Fibroblast of the aortic adventitia (primary cell): ENCODE data around the gene PSMG1. TPM values are rescaled to one million over a fixed set of nuclear protein-coding genes. Genes with fewer than 3 reads are reported as not detected.

Source experiments
- DNase-seq: peaks from one replicate; pipeline ENCODE4 v3.0.0-alpha.2; 2010; ENCODE audit warnings: low read depth
- H3K4me3 ChIP-seq: 2 replicates; pipeline ENCODE4 v1.5.1; 2011; ENCODE audit warnings: low read depth, mild to moderate bottlenecking, control low read depth, low read length, moderate library complexity
- CTCF ChIP-seq: IDR thresholded peaks from 2 replicates; pipeline ENCODE4 v1.5.1; 2011; ENCODE audit warnings: mild to moderate bottlenecking, low read length, control low read depth, inconsistent platforms; ENCODE audit not compliant: insufficient read depth
- total RNA-seq: library from RNA; depleted of rRNA; stranded (reverse); fragments of >200 nt; gene quantifications from 2 replicates; pipeline ENCODE4 v1.2.3, GENCODE V29; 2012; ENCODE audit warnings: low replicate concordance

The PSMG1 gene
- total RNA-seq, 1 donor, result 91.1 TPM

GRCh38 chr21:39127506-39127905, 55.7 kb downstream of the PSMG1 start:
- TF ChIP-seq CTCF, result no peak
- DNase-seq, result no peak
- no peak overlapping the region for H3K4me3 ChIP-seq

GRCh38 chr21:39126486-39126806, 56.8 kb downstream of the PSMG1 start:
- no peak for DNase-seq

GRCh38 chr21:39125752-39126485, 57.3 kb downstream of the PSMG1 start:
- peak; percentile 82 for DNase-seq
- no peak overlapping the region for H3K4me3 ChIP-seq
- peak; percentile 73 for TF ChIP-seq CTCF

More at GRCh38 chr21:39126486-39126806, 56.8 kb downstream of the PSMG1 start:
- no peak overlapping the region for H3K4me3 ChIP-seq
- no peak for TF ChIP-seq CTCF

Other genes with a start within 250 kb of the PSMG1 start
- gene BRWD1, start 130.2 kb upstream of the PSMG1 start, total RNA-seq, result 54.0 and 80.5 TPM in 2 replicates
- gene HMGN1, start 165.6 kb upstream of the PSMG1 start, total RNA-seq, result 155 and 165 TPM in 2 replicates